ENCODE results near the gene TRAPPC10. TPM values are rescaled to one million over a fixed set of nuclear protein-coding genes. Genes with fewer than 3 reads are reported as not detected.

TRAPPC10 gene
- total and polyA plus RNA-seq, 10 of the 15 experiments (the other 5 are each of a cell fraction or from before 2014, with no cell fraction given), result 1.1 to 39.6 (median 28.2) TPM

DNA sequence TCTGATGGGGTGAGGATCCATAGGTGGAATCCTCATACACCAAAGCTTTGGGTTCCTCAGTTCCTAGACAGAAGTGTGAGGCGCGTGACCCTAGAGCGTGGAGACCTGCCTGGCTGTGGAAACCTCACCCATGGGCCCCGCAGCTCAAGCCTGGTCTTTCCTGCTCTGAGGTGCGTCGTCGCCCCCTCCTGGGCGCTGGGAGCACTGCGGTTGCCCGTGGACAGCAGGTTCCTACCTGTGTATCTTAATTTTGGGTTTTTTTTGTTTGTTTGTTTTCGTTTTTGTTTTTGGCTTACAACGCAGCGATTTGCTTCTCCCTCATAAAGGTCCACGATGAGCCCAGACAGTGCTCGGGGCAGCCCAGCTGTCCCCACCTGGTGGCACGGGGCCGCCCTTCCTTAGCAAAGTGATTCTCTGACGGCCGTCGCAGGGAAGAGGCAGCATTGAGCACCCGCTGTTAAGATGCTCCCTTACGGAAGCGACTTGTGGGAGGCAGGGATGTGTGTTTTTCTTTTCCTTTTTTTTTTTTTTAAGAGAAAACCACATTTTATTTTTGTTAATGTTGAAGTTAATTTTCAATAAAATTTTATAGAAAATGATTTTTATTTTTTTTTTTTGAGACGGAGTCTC lies 36.5 kb upstream of the TRAPPC10 start (continued):
- TF ChIP-seq, protein P1, sequence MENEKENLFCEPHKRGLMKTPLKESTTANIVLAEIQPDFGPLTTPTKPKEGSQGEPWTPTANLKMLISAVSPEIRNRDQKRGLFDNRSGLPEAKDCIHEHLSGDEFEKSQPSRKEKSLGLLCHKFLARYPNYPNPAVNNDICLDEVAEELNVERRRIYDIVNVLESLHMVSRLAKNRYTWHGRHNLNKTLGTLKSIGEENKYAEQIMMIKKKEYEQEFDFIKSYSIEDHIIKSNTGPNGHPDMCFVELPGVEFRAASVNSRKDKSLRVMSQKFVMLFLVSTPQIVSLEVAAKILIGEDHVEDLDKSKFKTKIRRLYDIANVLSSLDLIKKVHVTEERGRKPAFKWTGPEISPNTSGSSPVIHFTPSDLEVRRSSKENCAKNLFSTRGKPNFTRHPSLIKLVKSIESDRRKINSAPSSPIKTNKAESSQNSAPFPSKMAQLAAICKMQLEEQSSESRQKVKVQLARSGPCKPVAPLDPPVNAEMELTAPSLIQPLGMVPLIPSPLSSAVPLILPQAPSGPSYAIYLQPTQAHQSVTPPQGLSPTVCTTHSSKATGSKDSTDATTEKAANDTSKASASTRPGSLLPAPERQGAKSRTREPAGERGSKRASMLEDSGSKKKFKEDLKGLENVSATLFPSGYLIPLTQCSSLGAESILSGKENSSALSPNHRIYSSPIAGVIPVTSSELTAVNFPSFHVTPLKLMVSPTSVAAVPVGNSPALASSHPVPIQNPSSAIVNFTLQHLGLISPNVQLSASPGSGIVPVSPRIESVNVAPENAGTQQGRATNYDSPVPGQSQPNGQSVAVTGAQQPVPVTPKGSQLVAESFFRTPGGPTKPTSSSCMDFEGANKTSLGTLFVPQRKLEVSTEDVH (IDR thresholded peaks at IDR 0.05; ENCODE audit: low read depth, partially characterized antibody), result no peak
- TF ChIP-seq CTCF (IDR thresholded peaks at IDR 0.05 in 2 of 3, conservative IDR thresholded peaks at IDR 0.05 in 1 of 3; ENCODE audit: control insufficient read depth in 2 of 3, extremely low read depth in 1 of 3, insufficient read depth in 1 of 3, low read depth in 3 of 3, low read length in 3 of 3), result peak; percentile 82 to 98 (median 94)
- TF ChIP-seq PAX8 (IDR thresholded peaks at IDR 0.05), result no peak
- TF ChIP-seq YY1 (IDR thresholded peaks at IDR 0.05; ENCODE audit: low read depth, low read length), result 0 out of 2 replicates have a peak, but pooled peaks have one; percentile 49

GRCh38 chr21:43976661-43977060 lies 35.4 kb upstream of the TRAPPC10 start:
- 95% methylated on average over 9 of the region's 9 CpGs for WGBS (ENCODE audit: insufficient coverage, insufficient replicate concordance, low lambda C conversion rate, missing lambda C conversion rate)
- no peak overlapping the region for H3K9ac ChIP-seq (ENCODE audit: control insufficient read depth, insufficient read depth, low read length)
- no peak for ATAC-seq
- H3K27ac ChIP-seq (ENCODE audit: control insufficient read depth, insufficient read depth), result no peak overlapping the region
- H3K79me2 ChIP-seq (ENCODE audit: control insufficient read depth, insufficient read depth, low read length), result no peaks in the 10 kb centered on the region; the same call in none of the 2 replicates
- ChIA-PET POLR2A (interaction anchor here (0.6 kb wide), 1 partner anchor 172 kb away, joined by 4 read pairs; no protein-coding TSS in a partner anchor), CTCF (interaction anchor here (0.7 to 2.3 kb wide), 3 partner anchors 13 to 166 kb away, joined by 3 to 19 read pairs (median 10); no protein-coding TSS in a partner anchor), RAD21 (ENCODE audit: unreplicated experiment) (no interaction called here), SMC1A (ENCODE audit: uncharacterized antibody, unreplicated experiment) (interaction anchor here (1.2 to 1.3 kb wide), 2 partner anchors 159 to 197 kb away, joined by 3 to 4 read pairs; no protein-coding TSS in a partner anchor)
- FAIRE-seq, result no peak
- TF ChIP-seq PAX5 (IDR thresholded peaks at IDR 0.05; ENCODE audit: borderline replicate concordance, low read depth, low read length), result no peak
- no peak for TF ChIP-seq NR2F1 (conservative IDR thresholded peaks at IDR 0.05)
- no peak for TF ChIP-seq SREBF1 (IDR thresholded peaks at IDR 0.05; ENCODE audit: low read length)
- TF ChIP-seq RB1 (IDR thresholded peaks at IDR 0.05; ENCODE audit: borderline replicate concordance), result no peak
- H3K4me2 ChIP-seq (ENCODE audit: control insufficient read depth, insufficient read depth), result no peak overlapping the region
- H3K4me1 ChIP-seq (ENCODE audit: control insufficient read depth, insufficient read depth, low read length), result peaks cover 6% of the 10 kb centered on the region
- intact Hi-C loops (cut with micrococcal nuclease; ENCODE audit: unreplicated experiment), result no loop called here
- no peaks in the 10 kb centered on the region for H3K27me3 ChIP-seq (replicated peaks in 1 of 2; ENCODE audit: control insufficient read depth in 2 of 2, insufficient read depth in 2 of 2, low read length in 1 of 2)
- no TSS peak for BruUV-seq (replicated peaks)
- H3K36me3 ChIP-seq (ENCODE audit: control insufficient read depth in 2 of 2, insufficient read depth in 2 of 2, low read length in 1 of 2), result peaks cover 10 to 21% of the 10 kb centered on the region in 2 experiments; a peak in 3 of 4 replicates
- H3K4me3 ChIP-seq, result no peak overlapping the region
- H3K9me3 ChIP-seq (replicated peaks; ENCODE audit: control insufficient read depth, insufficient read depth, low read length), result no peaks in the 10 kb centered on the region
- no peak overlapping the region for H2AFZ ChIP-seq (ENCODE audit: control insufficient read depth, low read depth, low read length)
- in situ Hi-C loops (cut with MboI), result loop anchor here (5.0 kb wide), 1 partner anchor 169 kb away; no protein-coding TSS in a partner anchor
- no peak for DNase-seq (ENCODE audit: low read depth, low spot score)
- no peaks in the 10 kb centered on the region for H4K20me1 ChIP-seq (ENCODE audit: control insufficient read depth, insufficient read depth)

All from GM12878 (cell line).